HG02759 (cell line): Measurements from ENCODE around the gene SERPINA4.
"Not testable (repeated sequence)": the region's sequence is repeated elsewhere in the genome, so short reads cannot be mapped to it uniquely, and the experiment has no call there.

Source experiments
- ATAC-seq: cut with Tn5 transposase; IDR thresholded peaks from one replicate; pipeline ENCODE4 v1.9.1; 2021; ENCODE audit warnings: mild to moderate bottlenecking, moderate library complexity; ENCODE audit not compliant: unreplicated experiment

The SERPINA4 gene

DNA sequence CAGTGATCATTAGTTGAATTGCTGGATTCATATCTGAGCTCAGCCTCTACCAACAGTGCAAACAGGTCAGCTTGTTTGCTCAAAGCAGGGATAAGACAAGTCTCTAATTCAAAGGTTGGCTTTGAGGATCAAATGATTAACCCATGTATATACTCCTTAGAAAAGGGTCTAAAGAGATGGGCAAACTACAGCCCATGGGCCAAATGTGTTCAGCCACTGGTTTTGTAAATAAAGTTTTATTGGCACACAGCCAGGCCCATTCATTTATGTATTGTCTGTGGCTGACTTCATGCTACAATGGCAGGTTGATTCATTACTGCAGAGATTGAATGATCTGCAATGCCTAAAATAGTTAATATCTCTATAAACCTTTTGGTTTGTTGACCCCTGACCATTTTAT lies 3.1 kb downstream of the SERPINA4 start:
- ATAC-seq: no peak

DNA sequence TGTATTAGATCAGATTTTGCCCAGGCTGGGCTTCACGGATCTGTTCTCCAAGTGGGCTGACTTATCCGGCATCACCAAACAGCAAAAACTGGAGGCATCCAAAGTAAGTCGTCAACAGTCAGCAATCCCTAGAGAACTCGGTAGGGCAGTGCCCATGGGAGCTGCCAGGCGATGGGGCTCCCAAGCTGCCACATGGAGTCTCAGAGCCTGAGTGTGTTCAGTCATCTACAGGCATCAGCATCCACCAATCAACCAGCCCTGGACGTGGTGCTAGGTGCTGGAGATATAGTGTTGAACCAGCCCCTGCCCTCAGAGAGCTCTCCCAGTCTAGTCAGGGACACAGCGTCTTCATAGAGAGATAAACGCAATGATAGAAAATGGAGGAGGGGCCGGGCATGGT lies 6.9 kb downstream of the SERPINA4 start:
- ATAC-seq: no peak

GRCh38 chr14:94569381-94570001 lies 8.2 kb downstream of the SERPINA4 start:
- no peak for ATAC-seq

- ATAC-seq: no peak
These were observed 8.8 kb downstream of the SERPINA4 start for GRCh38 chr14:94570002-94570400.

GRCh38 chr14:94570440-94570839 lies 9.2 kb downstream of the SERPINA4 start:
- no peak for ATAC-seq

DNA sequence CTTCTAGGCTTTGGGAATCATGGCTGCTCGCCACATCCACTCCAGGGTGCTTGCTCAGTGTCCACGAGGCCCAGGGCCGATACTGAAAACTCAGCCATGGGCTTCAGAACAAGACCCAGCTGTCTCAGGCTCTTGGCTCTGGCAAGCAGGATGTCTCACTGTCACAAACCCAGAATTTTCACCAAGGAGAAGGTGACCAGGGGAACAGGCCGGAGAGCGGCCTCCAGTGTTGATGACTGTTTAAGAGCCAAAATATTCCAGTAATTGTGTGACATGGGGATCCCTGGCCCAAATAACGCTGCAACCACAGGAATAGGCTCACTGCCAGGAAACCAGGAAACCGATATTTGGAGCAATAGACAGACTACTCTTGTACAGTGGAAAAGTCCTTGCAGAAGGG lies 10.2 kb downstream of the SERPINA4 start:
- no peak for ATAC-seq

GRCh38 chr14:94571950-94572349 lies 10.7 kb downstream of the SERPINA4 start:
- no peak for ATAC-seq

DNA sequence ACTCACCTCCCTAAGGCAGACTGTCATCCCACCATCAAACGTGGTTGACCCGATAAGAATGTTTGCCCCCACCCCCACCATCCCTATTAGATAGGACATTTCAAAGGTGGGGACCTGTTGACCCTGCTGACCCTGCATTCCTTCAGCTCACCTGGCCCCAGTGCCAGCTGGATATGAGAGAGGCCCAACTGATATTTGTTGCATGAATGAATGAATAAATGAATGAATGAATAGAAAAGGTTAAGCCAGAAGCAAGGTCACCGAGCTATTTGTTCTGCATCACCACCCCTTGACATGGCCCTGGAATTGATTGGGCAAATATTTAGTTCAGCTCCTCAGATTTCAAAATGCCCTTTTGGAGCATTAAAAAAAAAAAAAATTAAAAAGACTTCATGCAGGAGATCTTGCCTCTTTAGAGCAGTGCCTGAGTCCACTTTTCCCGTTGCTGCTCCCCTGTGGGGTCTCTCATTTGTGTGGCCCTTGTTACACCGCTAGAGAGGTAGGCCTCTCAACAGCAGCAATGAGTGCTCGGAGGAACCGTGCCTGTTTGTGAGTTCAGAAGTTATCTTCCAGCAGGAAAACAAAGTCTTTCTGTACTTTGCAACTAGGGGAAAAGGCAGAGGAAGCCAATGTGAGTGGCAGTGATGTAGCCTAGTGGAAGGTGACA lies 11.5 kb downstream of the SERPINA4 start:
- ATAC-seq: no peak

DNA sequence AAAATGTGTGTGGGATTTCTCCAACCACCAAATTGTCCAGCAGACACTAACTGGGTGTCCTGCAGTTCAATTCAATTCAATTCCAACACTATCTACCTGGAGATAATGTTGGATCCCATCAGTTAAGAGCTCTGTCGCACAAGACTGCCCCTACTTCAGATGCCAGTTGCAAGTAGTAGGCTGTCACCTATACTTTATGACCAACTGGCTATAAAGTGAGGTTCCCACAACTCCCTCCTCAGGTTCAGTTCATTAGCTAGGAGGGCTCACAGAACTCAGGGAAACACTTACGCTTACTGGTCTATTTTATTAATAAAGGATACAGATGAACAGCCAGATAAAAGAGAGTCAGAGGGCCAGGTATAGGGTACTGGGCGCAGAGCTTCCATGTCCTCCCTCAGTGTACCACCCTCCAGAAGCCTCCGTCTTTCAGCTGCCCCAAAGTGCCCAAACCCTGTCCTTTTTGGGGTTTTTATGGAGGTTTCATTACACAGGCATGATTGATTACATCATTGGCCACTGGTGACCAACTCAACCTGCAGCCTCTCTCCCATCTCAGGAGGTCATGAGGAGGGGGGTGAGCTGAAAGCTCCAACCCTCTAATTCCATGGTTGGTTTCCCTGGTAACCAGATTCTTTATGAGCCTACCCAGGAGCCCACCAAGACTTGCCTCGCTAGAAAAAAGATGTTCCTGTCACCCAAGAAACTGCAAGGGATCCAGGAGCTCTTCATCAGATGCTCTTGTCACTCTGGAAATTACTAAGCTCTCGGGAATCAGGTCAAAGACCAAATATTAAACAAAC lies 12.4 kb downstream of the SERPINA4 start:
- no peak for ATAC-seq

DNA sequence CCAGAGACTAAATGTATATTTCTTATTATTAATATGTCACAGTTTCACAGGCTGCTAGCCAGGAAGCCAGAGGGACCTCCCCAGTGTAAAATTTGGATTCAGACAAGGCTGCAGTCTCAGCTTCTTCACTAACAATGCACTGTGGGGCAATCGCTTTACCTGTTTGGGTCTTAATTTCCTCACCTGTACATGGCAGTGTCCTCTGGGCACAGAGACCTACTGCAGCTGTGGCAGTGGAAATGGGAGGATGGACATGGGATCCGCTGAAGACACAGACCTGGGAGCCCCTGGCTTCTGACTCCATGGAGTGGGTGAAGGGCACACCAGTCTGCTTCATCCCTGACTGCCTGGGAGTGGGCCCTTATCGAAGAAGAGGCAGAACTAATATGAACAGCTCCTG lies 13.1 kb downstream of the SERPINA4 start:
- no peak for ATAC-seq

DNA sequence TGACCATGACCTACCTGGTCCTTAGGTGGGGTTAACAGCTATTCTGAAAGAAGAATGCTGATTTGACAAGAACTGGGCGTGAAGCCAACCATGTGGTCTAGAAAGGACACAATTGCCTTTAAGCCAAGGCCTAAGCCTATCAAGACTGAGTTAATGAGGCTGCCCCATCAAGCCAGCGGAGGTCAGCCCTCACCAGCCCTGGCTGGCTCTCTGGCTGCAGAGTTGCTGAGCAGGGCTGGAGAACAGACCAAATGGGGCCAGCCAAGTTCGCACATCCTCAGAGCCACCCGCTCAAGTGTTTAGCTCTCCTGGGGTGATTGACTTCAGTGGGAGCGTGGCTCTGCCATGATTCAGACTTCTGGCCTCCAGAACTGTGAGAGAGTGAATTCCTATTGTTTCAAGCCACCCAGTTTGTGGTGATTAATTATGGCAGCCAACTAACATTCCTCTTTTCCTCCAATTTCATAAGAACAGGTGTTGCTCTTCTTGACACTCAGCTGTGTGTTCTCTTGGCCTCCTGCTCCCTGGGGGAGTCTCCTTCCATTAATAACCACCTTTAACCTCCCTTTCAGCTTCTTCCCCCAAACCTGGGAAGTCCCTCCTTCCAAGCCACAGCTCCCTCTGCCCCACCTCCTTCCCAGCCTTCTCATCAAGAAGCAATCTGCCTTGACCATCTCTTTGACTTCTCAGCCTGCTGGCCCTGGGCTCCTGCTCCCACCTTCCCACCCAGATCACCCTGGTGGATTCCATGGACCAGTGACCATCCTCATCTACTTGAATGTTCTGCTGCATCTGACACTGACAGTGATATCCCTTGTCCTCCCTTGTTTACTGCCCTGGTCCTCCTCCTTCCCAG lies 14.7 kb downstream of the SERPINA4 start:
- no peak for ATAC-seq

DNA sequence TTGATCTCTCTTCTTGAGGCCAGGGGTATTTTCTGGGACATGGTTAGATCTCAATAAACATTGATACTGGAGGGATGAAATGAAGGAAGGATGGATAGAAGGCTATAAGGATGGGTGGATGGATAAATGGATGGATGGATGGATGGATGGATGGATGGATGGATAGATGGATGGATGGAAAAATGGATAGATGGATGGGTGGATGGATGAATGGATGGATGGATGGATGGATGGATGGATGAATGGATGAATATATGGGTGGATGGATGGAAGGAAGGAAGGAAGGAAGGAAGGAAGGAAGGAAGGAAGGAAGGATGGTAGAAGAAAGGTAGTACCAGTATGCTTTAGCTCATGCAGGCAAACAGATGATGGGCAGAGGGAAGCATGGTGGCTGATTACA lies 16.2 kb downstream of the SERPINA4 start:
- ATAC-seq: not testable (repeated sequence)

DNA sequence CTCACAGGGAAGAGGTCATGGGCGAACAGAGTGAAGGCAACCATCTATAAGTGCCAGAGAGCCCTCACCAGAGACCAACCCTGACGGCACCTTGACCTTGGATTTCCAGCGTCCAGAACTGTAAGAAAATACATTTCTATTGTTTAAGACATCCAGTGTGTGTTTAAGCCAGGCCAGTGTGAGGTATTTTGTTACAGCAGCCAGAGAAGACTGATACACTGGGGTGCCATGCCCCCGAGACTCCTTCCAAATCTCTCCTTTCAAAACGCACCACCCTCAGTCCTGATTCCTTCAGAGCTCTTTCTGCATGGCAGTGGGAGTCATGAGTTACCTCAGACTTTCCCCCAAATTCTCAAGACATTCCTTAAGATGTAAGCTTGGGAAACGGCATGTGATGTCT lies 17.5 kb downstream of the SERPINA4 start:
- ATAC-seq: no peak

DNA sequence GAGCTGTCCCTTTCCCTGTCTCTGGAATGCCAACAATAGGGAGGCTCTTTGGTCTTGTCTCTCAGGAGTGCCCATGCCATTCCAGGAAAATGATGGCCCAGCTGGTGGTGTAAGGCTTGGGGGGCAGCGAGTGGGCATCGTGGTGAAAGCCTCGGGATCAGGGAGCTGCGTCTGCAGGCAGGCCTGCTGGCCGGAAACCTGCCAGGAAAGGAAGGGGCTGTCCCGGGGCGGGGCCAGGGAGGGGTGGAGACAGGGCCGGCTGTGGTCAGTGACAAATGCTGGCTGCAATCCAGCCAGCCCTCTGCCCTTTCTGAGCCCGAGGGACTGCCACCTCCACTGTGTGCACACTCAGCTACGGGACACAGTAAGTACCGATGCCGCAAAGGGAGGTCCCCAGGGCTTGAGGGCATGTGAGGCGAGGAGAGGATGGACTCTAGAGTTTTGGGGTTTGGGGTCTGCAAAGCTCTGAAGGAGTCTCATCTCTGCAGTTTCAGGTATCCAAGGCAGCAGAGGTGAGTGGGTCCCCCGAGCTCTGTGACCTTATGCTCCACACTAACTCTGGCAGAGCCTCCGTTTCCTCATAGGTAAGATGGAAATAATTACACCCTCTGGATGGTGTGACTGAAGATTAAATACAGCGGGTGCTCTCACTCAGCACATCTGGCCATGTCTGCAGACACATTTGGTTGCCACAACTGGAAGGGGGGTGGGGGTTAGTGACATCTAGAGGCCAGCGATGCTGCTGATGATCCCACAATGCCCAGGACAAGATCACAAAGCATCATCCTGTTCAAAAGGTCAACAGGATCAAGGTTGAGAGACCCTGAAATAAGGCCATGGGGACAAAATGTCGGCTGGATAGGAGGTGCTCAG lies 20.1 kb downstream of the SERPINA4 start, which contains the start of gene SERPINA5:
TSS of gene SERPINA5 (plus strand) at position 300 of the 873 bp plus-strand sequence. CDS start 5,937 bp downstream, outside the sequence.
- ATAC-seq: no peak

DNA sequence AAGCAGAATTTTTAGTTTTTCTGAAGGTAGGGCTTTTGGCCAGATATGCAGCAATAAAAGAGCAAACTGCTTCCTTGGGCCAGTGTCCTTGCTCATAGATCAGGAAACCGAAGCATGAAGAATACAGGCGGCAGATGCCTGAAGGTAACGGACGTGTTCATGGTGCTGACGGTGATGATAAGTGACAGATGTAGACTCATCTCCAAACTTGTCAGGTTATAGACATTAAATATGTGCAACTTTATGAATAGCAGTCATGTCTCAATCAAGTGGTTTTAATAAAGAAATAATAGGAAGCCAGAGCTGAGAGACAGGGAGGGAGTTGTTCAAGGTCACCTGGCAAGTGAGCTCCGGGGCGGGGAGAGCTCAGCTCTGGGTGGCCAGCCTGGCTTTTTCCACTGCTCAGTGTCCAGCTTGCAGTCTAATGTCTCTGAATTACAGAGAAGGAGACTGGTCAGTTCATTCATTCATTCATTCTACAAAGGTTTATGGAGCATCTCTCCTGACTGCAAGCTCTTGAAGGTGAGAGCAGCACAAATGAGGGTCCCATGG lies 21.0 kb downstream of the SERPINA4 start:
- ATAC-seq: no peak

DNA sequence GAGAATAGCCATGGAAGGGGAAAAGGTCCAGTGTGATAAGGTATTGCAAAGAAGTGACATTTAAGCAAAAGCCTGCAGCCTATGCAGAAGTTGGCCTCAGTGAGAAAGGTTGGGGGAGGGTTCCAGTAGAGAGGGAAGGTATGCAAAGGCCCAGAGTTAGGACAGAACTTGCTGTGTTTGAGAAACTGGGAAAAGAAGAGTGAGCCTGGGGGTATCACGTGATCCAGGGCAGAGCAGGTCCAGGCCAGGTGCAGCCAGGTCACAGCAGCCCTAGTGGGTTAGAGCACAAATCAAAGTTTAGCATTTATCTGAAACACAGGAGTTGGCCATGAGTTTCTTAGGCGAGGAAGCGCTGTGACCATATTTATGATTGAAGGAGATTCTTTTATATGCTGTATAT lies 21.6 kb downstream of the SERPINA4 start:
- ATAC-seq: no peak

DNA sequence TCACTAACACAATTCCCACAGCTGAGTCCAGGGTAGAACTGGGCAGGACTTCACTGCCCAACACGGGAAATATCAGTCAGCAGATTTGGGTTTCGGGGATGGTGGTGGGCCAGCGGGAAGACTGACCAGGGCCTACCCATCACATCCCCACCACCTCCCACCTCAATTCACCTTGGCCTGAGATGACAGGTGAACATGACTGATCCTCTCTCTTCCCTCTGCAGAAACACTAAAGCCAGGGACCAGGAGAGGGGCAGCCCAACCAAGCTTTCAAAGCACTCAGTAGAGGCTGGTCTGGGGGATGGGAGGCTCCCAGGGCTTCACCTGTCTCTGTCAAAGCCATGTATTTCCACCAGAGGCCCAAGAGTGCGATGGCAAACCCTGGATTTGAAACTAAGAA lies 22.3 kb downstream of the SERPINA4 start:
- no peak for ATAC-seq

GRCh38 chr14:94584591-94585280 lies 23.5 kb downstream of the SERPINA4 start:
- no peak for ATAC-seq

DNA sequence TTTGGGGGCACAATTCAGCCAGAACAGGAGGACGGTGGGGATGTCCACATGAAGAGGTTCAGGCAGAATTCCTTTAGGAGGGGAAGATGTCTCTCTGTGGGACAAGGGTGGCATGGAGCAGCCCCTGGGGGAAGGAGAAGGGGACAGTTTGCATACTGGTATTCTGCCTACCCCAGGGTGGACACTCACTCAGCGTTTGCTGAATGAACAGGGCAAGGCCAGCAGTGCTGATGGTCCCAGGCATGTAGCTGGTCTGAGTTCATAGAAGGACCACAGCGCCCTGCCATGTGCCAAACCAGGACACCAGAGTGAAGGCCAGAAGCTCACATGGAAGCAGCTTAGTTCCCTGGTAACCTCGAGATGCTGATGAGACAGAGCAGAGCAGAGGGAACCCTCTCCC lies 25.4 kb downstream of the SERPINA4 start:
- no peak for ATAC-seq
